Activated effector memory CD4-positive, alpha-beta T cell treated with Interleukin-2 at 50 U/mL for 16 hours (primary cell): Measurements from ENCODE around the gene TXNL4B.
"Not testable (repeated sequence)": the region's sequence is repeated elsewhere in the genome, so short reads cannot be mapped to it uniquely, and the experiment has no call there.

Experiments used
- DNase-seq: peaks from one replicate; pipeline ENCODE4 v3.0.0-alpha.2; 2020

TXNL4B gene

DNA sequence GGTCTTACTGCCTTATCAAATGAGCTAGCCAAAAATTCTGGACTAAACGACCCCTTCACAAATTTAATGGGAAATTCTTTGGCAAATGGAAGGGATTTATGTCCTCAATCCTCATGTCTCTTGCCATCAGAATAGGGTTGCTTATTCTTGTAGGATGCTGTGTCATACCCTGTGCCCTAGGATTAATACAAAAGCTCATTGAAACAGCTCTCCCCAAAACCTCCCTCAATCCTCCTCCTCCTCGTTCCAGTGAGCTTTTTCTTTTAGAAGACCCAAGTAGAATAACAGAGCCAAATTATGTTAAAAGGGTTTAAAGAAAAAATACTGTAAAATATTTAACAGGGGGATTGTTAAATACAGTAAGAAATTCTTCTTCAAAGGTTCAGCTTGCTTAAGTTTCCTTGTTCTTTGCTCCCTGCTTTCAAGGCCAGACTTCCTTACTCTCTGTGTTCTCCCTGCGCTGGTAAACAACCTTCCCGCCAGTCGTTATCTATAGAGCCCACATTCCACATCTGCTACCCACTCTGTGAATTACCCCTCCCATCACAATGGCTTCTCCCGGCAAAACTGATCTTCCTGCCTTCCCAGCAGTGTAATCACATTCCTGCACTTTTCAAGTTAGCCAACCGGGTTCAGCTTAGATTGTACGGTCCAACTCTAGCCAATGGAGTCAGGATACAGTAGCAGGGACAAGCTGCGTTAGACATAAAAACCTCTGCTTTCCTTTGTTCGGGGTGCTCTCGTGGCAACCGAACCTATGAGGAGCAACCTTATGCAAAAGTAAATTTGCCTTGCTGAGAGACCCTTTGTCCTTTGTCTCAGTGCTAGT lies 20.7 kb downstream of the TXNL4B start:
- no peak for DNase-seq

DNA sequence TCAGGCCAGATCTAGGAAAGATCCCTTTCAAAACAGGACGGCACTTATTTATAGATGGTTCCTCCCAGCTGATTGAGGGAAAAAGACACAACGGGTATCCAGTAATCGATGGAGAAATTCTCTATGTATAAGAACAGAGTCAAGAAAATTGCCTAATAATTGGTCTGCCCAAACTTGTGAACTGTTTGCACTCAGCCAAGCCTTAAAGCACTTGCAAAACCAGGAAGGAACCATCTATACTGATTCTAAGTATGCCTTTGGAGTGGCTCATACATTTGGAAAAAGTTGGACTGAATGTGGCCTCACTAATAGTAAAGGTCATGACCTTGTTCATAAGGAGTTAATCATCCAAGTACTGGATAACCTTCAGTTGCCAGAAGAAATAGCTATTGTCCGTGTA lies 24.5 kb downstream of the TXNL4B start:
- no peak for DNase-seq

DNA sequence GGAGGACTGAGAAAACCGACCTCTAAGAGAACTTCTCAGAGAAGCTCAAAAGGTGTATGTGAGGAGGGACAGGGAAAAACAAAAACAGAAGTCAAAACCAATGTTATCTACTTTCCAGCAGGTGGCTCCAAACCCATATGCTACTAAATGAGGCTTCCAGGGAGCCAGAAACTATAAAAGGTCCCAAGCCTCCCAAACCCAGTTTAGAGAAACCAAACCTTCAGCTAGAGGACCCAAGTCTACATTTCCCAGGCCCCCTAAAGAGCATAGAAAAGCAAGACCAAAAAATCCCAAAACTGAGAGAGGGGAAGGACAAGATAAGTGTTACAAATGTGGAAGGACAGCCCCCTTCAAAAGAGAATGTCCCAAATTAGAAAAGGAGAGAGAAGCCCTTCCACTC lies 26.7 kb downstream of the TXNL4B start:
- no peak for DNase-seq

DNA sequence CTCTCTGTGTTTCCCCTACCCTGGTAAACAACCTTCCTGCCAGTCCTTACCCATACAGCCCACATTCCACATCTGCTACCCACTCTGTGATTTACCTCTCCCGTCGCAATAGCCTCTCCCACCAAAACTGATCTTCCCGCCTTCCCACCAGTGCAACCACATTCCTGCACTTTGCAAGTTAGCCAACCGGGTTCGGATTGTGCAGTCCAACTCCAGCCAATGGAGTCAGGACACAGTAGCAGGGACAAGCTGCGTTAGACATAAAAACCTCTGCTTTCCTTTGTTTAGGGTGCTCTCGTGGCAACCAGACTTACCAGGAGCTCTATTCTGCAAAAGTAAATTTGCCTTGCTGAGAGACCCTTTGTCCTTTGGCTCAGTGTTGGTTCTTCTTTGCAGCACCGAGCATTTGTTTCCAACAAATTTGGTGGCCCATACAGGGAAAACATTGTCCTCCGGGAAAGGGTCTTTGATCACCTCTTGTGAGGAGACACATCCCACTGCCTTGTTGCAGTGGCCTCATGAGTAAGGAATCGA lies 29.0 kb downstream of the TXNL4B start:
- no peak for DNase-seq

DNA sequence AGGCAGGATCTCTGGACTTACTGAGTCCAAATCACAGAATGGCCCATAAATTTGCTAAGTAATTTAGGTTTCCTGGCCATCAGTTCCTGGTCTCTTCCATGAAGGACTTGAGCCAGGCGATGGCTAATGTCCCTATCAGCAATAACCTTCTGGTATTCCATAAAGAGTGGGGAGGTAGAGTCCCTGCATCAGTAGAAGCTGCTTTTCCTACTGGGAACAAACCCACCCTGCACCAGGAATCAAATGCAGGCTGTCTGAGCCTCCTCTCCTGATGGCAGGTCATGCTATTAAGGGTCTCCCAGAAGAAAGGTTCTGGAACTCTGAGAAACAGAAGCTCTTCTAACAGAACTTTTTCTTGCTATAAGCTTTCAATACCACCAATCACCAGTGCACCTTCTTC lies 31.9 kb downstream of the TXNL4B start:
- DNase-seq: no peak

DNA sequence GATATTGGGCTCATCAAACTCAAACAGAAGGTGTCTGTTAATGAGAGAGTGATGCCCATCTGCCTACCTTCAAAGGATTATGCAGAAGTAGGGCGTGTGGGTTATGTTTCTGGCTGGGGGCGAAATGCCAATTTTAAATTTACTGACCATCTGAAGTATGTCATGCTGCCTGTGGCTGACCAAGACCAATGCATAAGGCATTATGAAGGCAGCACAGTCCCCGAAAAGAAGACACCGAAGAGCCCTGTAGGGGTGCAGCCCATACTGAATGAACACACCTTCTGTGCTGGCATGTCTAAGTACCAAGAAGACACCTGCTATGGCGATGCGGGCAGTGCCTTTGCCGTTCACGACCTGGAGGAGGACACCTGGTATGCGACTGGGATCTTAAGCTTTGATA lies 33.0 kb downstream of the TXNL4B start:
- DNase-seq: no peak

DNA sequence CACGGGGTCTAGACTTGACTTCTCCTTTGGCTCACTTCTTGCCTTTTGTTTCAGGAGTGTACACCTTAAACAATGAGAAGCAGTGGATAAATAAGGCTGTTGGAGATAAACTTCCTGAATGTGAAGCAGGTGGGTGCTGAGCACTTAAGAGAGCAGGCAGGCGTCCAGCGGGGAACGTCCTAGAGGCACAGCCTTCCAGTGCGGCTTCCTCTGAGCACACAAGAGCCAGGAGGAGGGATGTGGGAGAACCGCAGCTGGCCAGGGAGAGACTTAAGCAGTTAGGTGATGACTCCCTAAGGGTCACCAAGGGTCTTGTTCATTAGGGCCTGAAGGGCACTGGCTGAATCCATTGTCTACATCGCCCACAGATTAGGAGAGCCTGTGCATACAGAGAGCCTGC lies 34.4 kb downstream of the TXNL4B start:
- DNase-seq: not testable (repeated sequence)

DNA sequence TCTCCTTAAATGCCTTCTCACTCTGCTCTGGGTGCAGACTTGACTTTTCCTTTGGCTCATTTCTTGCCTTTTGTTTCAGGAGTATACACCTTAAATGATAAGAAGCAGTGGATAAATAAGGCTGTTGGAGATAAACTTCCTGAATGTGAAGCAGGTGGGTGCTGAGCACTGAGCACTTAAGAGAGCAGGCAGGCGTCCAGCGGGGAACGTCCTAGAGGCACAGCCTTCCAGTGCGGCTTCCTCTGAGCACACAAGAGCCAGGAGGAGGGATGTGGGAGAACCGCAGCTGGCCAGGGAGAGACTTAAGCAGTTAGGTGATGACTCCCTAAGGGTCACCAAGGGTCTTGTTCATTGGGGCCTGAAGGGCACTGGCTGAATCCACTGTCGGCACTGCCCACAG lies 36.1 kb downstream of the TXNL4B start:
- DNase-seq: not testable (repeated sequence)

DNA sequence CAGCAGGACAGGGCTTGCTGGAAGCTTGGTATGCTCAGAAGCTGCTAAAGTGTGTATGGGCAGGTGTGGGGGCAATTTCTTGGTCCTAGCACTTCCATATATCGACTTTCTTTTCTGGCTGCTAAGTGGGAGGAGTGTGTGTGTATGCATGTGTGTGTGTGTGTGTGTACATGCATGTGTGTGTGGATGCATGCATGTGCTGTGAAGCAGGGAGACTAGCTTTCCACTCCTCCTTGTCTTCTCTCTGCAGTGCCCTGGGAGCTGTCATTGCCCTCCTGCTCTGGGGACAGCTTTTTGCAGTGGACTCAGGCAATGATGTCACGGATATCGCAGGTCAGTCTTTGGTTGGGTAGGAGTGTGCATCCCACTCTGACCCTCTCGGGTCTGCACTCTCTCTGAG lies 37.5 kb downstream of the TXNL4B start:
- DNase-seq: no peak

DNA sequence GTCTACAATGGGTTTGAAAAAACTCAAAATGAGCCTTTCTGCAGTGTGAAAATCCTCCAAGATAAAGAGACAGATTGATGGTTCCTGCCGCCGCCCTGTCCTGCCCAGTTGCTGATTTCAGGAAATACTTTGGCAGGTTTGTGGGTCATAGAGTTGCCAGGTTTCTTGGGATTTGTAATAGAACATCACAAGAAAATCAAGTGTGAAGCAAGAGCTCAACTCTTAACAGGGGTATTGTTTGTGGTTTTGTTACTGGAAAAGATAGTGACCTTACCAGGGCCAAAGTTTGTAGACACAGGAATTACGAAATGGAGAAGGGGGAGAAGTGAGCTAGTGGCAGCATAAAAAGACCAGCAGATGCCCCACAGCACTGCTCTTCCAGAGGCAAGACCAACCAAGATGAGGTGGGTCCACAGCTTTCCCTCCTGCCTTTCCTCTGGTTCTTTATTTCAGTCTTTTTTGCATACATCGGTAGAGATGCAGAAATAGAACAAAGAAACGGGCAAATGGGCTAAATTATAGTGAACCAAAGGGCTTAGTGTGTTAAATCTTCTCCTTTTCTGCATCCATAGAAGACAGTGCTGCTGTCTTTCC lies 39.1 kb downstream of the TXNL4B start, which contains the start of gene HP:
Gene HP (plus strand): TSS at position 252 of the 594 bp plus-strand sequence. CDS start 148 bp downstream, at position 400.
- DNase-seq: not testable (repeated sequence)

DNA sequence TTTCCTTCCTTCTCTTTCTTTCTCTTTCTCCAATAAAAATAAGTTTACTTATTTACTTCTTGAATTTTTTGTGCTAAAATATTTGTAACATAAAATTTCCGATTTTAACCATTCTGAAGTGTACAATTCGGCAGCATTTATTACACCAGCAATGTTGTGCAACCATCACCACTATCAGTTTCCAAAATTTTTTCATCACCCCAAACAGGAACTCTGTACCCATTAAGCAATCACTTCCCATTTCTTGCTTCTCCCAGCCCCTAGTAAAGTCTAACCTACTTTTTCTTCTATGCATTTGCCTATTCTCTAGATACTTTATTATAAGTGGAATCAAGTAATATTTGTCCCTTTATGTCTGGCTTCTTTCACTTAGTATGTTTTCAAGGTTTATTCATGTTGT lies 41.6 kb downstream of the TXNL4B start:
- no peak for DNase-seq

DNA sequence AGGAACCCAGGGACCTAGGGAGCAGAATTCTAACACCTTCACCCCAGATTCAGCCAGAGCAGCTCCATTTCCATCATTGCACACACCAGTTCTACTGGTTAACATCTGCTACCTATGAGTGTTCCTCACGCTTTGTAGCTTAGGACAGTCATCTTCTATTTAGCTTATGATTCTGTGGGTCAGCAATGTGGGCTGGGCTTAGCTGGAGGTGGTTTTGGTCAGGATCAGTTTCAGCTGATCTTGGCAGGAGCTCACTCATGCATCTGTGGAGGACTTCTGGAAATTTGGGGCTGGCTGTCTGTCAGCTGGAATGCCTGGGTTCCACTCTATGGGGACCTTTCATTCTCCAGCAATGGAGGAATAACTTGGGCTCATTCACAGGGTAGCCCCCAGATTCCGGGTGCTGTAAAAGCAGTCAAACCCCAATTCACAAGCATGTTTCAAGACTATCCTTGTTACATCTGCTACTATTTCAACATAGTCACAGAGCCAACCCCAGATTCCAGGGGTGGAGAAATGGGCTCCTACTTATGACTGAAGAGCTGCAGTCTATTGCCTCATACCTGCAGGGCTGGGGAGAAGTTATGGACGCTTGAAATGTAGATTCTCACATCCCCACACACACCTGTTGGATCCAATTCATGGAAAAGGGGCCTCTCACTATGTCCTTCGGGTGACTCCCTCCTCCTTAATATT lies 42.5 kb downstream of the TXNL4B start:
- no peak for DNase-seq

DNA sequence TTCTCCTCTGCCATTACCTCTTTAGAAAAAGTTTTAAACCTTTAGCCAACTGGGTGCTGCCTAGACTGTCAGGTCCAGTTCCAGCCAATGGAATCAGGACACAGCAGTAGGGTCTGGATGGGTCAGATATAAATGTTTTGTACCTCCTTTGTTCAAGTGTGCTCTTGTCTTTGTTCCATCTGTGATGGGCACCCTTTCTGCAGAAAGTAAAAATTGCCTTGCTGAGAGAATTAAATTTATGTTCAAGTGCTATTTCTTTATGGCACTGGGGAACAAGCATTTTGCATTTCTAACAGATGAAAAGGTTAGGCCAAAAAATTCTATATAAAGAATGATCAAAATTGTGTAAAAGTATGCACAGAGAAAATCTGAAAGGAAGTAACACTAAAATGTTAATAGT lies 44.3 kb downstream of the TXNL4B start:
- DNase-seq: no peak

DNA sequence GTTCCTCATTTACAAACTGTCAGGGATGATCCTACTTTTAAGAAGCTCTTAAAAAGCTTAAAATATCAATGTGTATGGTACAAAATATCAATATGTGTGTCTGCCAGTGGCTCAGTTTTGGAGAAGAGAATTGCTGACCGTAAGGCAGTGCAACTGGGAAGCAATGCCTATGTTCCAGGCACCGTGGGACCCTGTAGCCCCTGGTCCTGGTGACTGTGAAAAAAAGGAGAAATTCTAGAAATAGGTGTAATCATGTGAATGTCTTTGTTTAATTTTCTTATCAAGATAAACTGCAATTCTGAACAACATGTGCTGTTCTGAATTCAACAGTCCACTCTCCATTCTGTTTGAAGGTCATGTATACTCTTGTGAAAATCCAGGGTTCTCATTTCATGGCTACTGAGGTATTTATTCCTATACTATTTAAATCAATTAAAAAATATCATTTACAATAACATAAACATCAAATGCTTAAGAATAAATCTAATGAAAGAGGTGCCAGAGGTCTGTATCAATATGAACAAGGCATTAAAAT lies 48.5 kb downstream of the TXNL4B start:
- no peak for DNase-seq

DNA sequence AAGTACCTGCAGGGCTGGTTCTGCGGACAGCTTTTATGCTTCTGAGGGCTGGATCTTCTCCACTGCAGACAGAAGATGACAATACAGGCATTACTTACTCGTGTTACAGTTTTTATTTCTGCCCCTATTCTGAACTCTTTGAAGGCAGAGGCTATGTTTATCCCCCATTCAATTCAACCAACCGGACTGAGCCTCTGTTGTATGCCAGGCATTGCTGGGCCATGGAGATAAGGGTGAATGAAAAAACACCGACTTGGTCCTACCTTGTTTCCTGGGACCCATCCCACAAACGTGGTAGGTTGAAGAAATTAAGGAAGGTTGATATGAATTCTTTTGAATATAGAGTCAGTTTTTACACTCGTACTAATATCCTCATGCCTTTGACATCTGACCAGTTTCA lies 49.1 kb downstream of the TXNL4B start:
- no peak for DNase-seq

DNA sequence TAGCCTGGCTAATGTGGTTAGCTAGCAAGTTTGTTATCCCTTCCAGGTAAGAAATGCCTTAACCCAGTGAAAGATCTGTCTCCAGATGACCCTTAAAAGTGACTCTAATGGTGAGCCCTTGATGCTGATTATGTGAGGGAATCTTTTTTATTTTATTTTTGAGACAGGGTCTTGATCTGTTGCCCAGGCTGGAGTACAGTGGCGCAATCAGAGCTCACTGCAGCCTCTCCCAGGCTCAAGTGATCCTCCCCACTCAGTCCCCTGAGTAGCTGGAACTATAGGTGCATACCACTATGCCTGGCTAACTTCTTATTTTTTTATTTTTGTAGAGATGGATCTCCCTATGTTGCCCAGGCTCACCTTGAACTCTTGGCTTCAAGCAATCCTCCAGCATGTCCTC lies 49.9 kb downstream of the TXNL4B start:
- DNase-seq: no peak

DNA sequence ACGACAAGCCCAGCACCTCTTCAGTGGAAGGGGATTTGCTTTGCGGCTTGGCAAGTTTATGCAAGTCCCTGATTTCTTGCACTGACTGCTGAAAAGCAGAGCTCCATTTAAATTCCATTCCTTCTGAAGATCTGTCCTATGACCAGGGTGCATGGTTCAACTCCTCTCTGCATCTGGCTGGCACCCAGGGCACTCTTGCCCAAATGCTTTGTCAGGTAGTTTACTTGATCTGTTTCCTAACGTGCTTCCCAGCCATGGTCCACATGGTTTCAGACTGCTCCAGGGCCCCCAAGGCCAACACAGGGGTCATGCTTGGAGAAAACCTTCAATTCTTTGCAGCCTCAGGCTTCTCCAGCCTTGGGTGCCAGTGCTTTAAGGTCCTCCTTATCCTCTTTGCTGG lies 50.4 kb downstream of the TXNL4B start:
- no peak for DNase-seq

DNA sequence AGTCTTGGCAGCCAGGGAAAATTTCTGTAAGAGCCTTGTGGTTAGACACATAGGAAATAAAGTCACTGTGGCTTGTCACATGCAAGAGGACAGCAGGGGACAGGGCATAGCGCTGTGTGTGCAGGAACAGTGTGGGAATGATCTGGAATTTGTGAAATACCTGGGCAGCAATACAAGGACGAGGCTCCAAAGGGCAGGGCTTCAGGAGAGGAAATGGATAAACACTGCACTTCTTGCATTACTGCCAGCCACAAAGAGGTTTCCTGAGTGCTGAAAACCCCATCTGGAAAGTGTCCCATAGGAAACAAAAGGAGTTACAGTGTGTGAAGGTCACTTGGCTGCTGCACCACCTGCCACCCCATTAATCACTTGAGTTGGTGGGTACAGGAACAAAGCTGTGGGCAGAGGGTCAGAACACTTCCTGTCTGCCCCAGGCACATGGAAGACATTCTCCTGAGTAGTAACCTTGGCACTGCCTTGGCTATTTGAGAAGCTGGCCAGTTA lies 51.2 kb downstream of the TXNL4B start:
- no peak for DNase-seq

DNA sequence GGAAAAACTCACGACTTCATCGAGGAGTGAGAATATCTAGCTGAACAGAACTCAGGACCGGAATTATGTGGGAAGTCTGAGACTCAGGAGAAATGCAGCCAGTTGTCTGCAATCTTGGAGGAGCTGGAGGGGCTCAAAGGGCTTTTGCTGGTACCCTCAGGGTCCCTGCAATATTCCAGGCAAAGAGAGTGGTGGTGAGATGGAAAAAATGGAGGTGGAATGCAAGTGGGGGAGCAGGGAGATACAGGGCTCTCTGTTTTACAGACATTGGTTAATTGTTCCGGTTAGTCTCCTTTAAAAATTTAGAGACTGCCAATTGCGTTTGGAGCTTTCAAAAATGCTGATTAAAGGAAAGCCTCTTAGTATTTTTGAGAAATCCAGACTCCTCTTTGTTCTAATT lies 57.3 kb downstream of the TXNL4B start:
- no peak for DNase-seq
